NT2/D1 (cell line): ENCODE results near the gene FAM13A.

Experiments
- DNase-seq: peaks from one replicate; pipeline ENCODE4 v3.0.0-alpha.2; 2011; ENCODE audit warnings: low read depth, low spot score
- H3K27me3 ChIP-seq: 2 replicates; pipeline ENCODE4 v1.6.0; 2011; ENCODE audit warnings: mild to moderate bottlenecking; ENCODE audit not compliant: insufficient read length, insufficient read depth
- H3K36me3 ChIP-seq: 2 replicates; pipeline ENCODE4 v1.6.1; 2011; ENCODE audit warnings: mild to moderate bottlenecking, low read length, mixed read lengths; ENCODE audit not compliant: insufficient read depth, insufficient read length
- H3K4me1 ChIP-seq: 2 replicates; pipeline ENCODE4 v1.5.1; 2011; ENCODE audit not compliant: insufficient read depth, insufficient read length
- H3K4me3 ChIP-seq: 2 replicates; pipeline ENCODE4 v1.5.1; 2011; ENCODE audit warnings: low read depth; ENCODE audit not compliant: insufficient read length
- H3K9ac ChIP-seq: 2 replicates; pipeline ENCODE4 v1.6.0; 2011; ENCODE audit warnings: low read depth; ENCODE audit not compliant: insufficient read length
- H3K9me3 ChIP-seq: 2 replicates; pipeline ENCODE4 v1.5.1; 2011; ENCODE audit warnings: mild to moderate bottlenecking, low read length; ENCODE audit not compliant: insufficient read depth
- SUZ12 ChIP-seq: IDR thresholded peaks from 2 replicates; pipeline ENCODE4 v1.6.1; 2011; ENCODE audit not compliant: insufficient read length, insufficient read depth; ENCODE audit errors: extremely low read depth
- YY1 ChIP-seq: IDR thresholded peaks from 2 replicates; pipeline ENCODE4 v1.6.1; 2011; ENCODE audit not compliant: insufficient read length, insufficient read depth
- ZNF274 ChIP-seq: IDR thresholded peaks from 2 replicates; pipeline ENCODE4 v1.6.1; 2011; ENCODE audit warnings: mild to moderate bottlenecking, low read depth, low read length

The FAM13A gene

DNA sequence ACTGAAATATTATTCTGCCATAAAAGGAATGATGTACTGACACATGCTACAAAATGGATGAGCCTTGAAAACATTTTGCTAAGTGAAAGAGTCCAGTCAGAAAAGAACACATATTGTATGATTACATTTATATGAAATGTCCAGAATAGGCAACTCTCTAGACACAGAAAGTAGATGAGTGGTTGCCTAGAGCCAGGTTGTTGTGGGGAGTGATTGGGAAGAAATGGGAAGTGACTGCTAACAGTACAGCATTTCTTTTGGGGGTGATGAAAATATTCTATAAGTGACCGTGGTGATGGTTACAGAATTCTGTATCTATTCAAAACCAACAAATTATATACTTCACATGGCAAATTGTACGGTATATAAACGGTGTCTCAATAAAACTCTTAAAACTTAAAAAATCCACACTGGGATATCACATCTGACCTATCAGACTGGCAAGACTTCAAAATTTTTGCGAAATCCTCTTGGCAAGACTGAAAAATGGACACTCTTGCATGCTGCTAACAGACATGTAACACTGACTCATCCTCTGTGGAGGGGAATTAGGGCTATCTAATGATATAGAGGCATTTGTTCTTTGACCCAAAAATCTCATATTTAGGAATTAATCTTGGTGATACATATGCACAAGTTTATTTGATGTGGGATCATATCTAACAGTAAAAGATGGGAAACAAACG lies 71.8 kb downstream of the FAM13A start:
- Histone ChIP-seq H3K36me3 (peaks cover 3% of the 10 kb centered on the region), H3K9ac (no peak overlapping the region), H3K4me1 (no peaks in the 10 kb centered on the region), H3K4me3 (no peak overlapping the region), H3K9me3 (no peaks in the 10 kb centered on the region), H3K27me3 (no peaks in the 10 kb centered on the region)
- no peak for DNase-seq
- no peak for TF ChIP-seq YY1
- TF ChIP-seq ZNF274, result no peak
- no peak for TF ChIP-seq SUZ12

DNA sequence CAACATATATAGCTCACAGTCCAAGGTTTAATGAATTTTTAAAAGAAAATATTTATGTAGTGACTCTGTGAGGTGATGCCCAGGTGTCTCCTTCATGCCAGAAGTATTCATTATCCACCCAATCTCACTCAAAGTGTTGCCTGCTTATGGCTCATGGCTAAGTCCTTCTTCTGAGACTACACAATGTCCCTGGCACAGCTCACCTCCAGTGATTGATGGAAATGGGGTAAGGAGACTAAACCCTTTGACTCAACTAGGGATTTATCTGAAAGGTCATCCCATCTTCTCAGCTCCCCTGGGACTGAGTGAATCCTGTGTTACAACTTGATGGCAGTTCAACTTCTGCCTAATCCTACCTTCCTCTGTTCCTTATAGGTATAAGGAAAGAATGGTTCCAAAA lies 74.2 kb downstream of the FAM13A start:
- TF ChIP-seq ZNF274, result no peak
- no peak for TF ChIP-seq SUZ12
- H3K36me3 ChIP-seq, result no peaks in the 10 kb centered on the region
- no peak overlapping the region for H3K4me3 ChIP-seq
- H3K9me3 ChIP-seq, result no peaks in the 10 kb centered on the region
- no peak for DNase-seq
- H3K27me3 ChIP-seq, result no peaks in the 10 kb centered on the region
- H3K4me1 ChIP-seq, result no peaks in the 10 kb centered on the region
- H3K9ac ChIP-seq, result no peak overlapping the region

DNA sequence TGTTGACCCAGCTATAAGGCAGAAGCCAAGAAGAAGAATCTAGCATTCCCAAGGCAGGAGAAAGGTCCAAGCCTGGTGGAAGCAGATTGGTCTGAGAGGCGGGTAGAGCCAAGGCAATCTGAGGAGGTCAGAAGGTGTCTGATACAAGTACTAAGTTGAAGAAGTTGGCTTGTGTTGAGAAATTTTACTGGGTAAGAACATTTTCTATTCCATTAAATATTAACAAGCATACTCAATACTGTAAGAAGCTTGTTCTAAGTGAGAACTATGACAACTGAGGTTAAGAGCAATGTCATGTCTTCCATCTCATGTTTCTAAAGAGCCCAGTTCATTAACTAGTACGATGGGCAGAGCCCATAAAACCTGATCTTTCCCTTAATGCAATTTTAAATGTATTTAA lies 75.0 kb downstream of the FAM13A start:
- Histone ChIP-seq H3K9me3 (no peaks in the 10 kb centered on the region), H3K9ac (no peak overlapping the region), H3K36me3 (no peaks in the 10 kb centered on the region), H3K4me1 (no peaks in the 10 kb centered on the region), H3K4me3 (no peak overlapping the region), H3K27me3 (no peaks in the 10 kb centered on the region)
- no peak for DNase-seq
- no peak for TF ChIP-seq YY1
- TF ChIP-seq ZNF274, result no peak
- no peak for TF ChIP-seq SUZ12

DNA sequence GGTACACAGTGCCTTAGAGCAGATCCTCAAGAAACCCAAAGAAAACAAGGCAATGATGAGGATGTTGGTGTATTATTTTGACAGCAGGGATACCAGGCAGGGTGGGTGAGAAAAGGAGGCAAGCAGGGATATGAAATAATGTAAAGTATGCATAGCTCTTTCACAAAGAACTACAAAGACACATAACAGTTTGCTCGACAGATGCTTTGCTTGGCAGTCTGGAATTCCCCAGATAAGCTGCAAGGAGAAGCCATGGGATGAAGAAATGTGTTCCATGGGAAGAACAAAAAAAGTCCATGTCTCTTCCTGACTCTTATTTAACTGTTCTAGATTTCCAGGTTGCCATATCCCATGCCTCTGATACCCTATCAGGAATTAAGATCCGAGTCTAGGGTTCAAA lies 75.4 kb downstream of the FAM13A start:
- Histone ChIP-seq H3K36me3 (no peaks in the 10 kb centered on the region), H3K9ac (no peak overlapping the region), H3K9me3 (no peaks in the 10 kb centered on the region), H3K4me3 (no peak overlapping the region), H3K27me3 (no peaks in the 10 kb centered on the region), H3K4me1 (no peaks in the 10 kb centered on the region)
- no peak for DNase-seq
- TF ChIP-seq SUZ12, result no peak
- no peak for TF ChIP-seq ZNF274
- TF ChIP-seq YY1, result no peak

DNA sequence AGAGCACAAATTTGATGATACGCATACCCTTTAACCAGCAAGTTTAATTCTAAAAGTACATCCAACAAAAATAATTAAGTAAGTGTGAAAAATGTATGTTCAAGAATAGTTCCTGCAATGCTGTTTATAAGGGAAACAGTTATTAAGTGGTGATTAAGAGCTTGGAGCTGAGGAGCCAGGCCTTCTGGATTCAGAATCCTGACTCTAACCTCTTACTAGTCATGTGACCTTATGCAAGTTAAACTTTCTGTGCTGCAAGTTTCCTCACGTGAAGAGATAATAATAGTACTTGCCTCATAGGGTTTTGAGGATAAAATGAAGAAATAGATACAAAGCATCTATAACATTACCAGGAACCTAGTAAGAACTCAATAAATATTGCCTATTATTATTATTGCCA lies 77.7 kb downstream of the FAM13A start:
- TF ChIP-seq SUZ12, result no peak
- TF ChIP-seq ZNF274, result no peak
- no peak for TF ChIP-seq YY1

DNA sequence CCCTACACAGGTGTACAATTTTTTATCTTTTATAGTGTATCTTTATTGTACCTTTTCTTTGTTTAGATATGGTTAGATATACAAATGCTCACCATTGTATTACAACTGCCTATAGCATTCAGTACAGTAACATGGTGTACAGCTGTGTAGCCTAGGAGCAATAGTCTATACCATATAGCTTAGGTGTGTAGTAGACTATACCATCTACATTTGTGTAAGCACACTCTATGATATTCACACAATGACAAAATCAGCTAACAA lies 80.3 kb downstream of the FAM13A start:
- TF ChIP-seq YY1 (no peak), ZNF274 (no peak), SUZ12 (no peak)
- H3K4me3 ChIP-seq, result no peak overlapping the region
- no peak overlapping the region for H3K9ac ChIP-seq
- H3K27me3 ChIP-seq, result no peaks in the 10 kb centered on the region
- DNase-seq, result no peak
- no peaks in the 10 kb centered on the region for H3K36me3 ChIP-seq
- H3K9me3 ChIP-seq, result no peaks in the 10 kb centered on the region
- H3K4me1 ChIP-seq, result no peaks in the 10 kb centered on the region

More for the DNA sequence above, 77.7 kb downstream of the FAM13A start:
- H3K27me3 ChIP-seq, result no peaks in the 10 kb centered on the region
- H3K9me3 ChIP-seq, result no peaks in the 10 kb centered on the region
- H3K36me3 ChIP-seq, result no peaks in the 10 kb centered on the region
- no peak for DNase-seq
- H3K4me1 ChIP-seq, result no peaks in the 10 kb centered on the region
- H3K9ac ChIP-seq, result no peak overlapping the region
- H3K4me3 ChIP-seq, result no peak overlapping the region

DNA sequence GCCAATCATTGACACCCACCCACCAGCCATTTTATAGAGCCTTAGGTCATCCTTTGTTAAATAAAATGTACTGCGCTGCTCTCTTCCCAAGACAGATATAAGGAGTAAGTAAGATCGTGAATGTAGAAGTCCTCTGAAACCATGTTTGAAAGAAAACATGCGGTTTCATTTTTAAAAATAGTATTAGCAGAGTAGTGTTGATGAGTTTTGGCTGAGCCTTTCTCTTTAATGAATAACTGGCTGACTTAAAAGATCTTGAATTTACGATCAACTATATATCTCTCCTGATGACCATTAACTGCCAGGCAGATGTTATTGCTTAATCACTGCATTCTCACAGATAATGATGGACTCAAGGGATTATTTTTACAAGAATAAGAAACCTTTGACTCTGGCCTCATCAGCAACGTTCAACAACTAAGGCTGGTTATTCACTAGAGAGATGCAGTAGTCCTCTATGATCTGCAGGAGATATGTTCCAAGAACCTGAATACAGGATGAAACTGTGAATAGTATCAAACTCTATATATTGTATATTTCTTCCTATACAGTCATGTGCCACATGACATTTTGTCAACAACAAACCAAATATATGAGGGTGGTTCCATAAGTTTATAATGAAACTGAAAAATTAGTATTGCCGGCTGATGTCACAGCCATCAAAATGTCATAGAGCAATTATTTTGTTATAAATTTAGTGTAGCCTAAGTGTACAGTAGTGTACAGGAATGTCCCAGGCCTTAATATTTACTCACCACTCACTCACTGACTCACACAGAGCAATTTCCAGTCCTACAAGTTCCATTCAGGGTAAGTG lies 80.8 kb downstream of the FAM13A start:
- H3K4me3 ChIP-seq, result no peak overlapping the region
- H3K9ac ChIP-seq, result no peak overlapping the region
- no peaks in the 10 kb centered on the region for H3K9me3 ChIP-seq
- H3K27me3 ChIP-seq, result no peaks in the 10 kb centered on the region
- no peaks in the 10 kb centered on the region for H3K36me3 ChIP-seq
- no peak for TF ChIP-seq YY1
- no peak for TF ChIP-seq SUZ12
- DNase-seq, result no peak
- H3K4me1 ChIP-seq, result no peaks in the 10 kb centered on the region

DNA sequence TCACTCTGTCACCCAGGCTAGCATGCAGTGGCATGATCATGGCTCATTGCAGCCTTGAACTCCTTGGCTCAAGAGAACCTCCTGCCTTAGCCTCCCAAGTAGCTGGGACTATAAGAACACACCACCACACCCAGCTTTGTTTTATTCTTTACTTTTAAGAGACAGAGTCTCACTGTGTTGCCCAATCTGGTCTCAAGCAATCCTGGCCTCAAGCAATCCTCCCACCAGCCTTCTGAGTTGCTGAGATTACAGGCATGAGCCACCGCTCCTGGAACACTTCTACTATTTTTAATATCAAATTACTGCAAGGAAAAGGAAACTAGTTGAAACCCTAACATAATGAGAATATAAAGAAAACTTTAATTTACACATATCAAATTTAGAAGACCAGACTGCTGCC lies 85.4 kb downstream of the FAM13A start:
- no peaks in the 10 kb centered on the region for H3K4me1 ChIP-seq
- no peak for TF ChIP-seq ZNF274
- no peak for TF ChIP-seq SUZ12
- TF ChIP-seq YY1, result no peak
- H3K4me3 ChIP-seq, result no peak overlapping the region
- H3K9me3 ChIP-seq, result no peaks in the 10 kb centered on the region
- H3K9ac ChIP-seq, result no peak overlapping the region
- no peaks in the 10 kb centered on the region for H3K27me3 ChIP-seq
- no peak for DNase-seq
- H3K36me3 ChIP-seq, result no peaks in the 10 kb centered on the region
